Measurements from ENCODE around the gene ANO6. TPM values are rescaled to one million over a fixed set of nuclear protein-coding genes. Genes with fewer than 3 reads are reported as not detected.
A peak's percentile ranks its signal among the peaks of the same experiment; 100 is the strongest.

The ANO6 gene
- total and polyA plus RNA-seq, 2 of the 4 experiments (the other 2 are of a cell fraction), result 21.6 to 41.0 TPM

DNA sequence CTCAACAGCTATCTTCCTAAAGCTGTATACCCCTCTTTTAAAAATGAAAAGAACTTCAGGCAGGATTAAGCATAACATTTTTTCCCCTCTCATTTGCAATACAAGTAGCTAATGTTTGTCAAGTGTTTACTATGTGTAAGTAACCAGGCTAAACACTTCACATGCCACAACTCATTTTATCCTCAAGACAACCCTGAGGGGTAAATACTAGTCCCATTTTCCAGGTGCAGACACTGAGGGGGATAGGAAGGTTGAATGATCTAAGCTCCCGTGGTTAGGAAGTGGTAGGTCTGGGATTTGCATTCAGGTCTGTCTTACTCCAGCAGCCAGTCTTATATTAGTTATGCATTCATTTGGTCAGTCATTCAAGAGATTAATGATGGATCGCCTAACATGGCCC lies 70.7 kb downstream of the ANO6 start:
- dilution Hi-C loops (cut with HindIII; ENCODE audit: low sequenced_read_pairs, unreplicated experiment) (no loop called here), in situ Hi-C loops (cut with MboI; ENCODE audit: low sequenced_read_pairs) (no loop called here), intact Hi-C loops (cut with micrococcal nuclease) (no loop called here)
- Histone ChIP-seq H2BK120ac (ENCODE audit: low read depth, low read length) (no peak overlapping the region), H3K4me1 (ENCODE audit: control insufficient read depth, insufficient read depth, low read length) (peaks cover 22% of the 10 kb centered on the region), H3K18ac (ENCODE audit: low read depth, low read length) (0 out of 2 replicates have a peak overlapping the region, but pooled peaks have one; percentile 37), H3K4me2 (ENCODE audit: low read depth, low read length) (no peak overlapping the region), H3K14ac (replicated peaks; ENCODE audit: low read depth, low read length) (peak overlapping the region; percentile 64; the same call in 1 of the 2 replicates), H3K4me3 (ENCODE audit: insufficient read depth, low read depth, low read length) (no peak overlapping the region), H3K79me1 (ENCODE audit: low read depth in 1 of 2, low read length in 2 of 2) (peaks cover 33 to 68% of the 10 kb centered on the region in 2 experiments), H3K36me3 (ENCODE audit: control insufficient read depth, insufficient read depth, low read length) (no peaks in the 10 kb centered on the region), H2BK5ac (ENCODE audit: low read depth, low read length, poor library complexity, severe bottlenecking) (peak overlapping the region; percentile 14), H2BK15ac (ENCODE audit: low read depth, low read length) (no peak overlapping the region), H3K27ac (ENCODE audit: insufficient read depth, low read length) (no peak overlapping the region), H2BK20ac (ENCODE audit: low read depth, low read length) (no peak overlapping the region), H3K9me3 (ENCODE audit: control insufficient read depth, insufficient read depth, low read length) (no peaks in the 10 kb centered on the region), H3K27me3 (ENCODE audit: control insufficient read depth, insufficient read depth, low read length) (no peaks in the 10 kb centered on the region), H4K8ac (ENCODE audit: low read depth in 2 of 2, low read length in 2 of 2) (no peak overlapping the region), H2AK5ac (ENCODE audit: low read depth, low read length) (no peak overlapping the region; the same call in 1 of the 2 replicates), H3K23ac (ENCODE audit: low read depth, low read length) (no peak overlapping the region), H3K4ac (ENCODE audit: low read depth, low read length) (0 out of 2 replicates have a peak overlapping the region, but pooled peaks have one; percentile 9), H3K9ac (ENCODE audit: low read depth, low read length) (no peak overlapping the region), H2AK9ac (replicated peaks; ENCODE audit: low read depth, low read length, poor library complexity) (no peak overlapping the region), H3K56ac (ENCODE audit: extremely low read depth, insufficient read depth, low read length) (no peak overlapping the region; the same call in 1 of the 2 replicates), H2AFZ (replicated peaks; ENCODE audit: low read length, poor library complexity) (no peak overlapping the region), H4K5ac (ENCODE audit: low read depth, low read length) (no peak overlapping the region), H4K20me1 (ENCODE audit: insufficient read depth, low read length) (peaks cover 5% of the 10 kb centered on the region; the same call in 1 of the 2 replicates), H4K91ac (ENCODE audit: insufficient read depth, low read depth, low read length) (no peak overlapping the region; the same call in 1 of the 2 replicates), H3K9me1 (ENCODE audit: insufficient read depth, low read length) (peaks cover 11% of the 10 kb centered on the region)
- CTCF ChIA-PET, result no interaction called here
- POLR2A ChIA-PET (ENCODE audit: unreplicated experiment), result no interaction called here
- DNase-seq (no peak), ATAC-seq (ENCODE audit: low read depth) (no peak)
- no peak for TF ChIP-seq RAD21 (IDR thresholded peaks at IDR 0.05; ENCODE audit: low read length)
- no peak for TF ChIP-seq FOS (IDR thresholded peaks at IDR 0.05; ENCODE audit: low read depth, low read length)
- TF ChIP-seq RCOR1 (IDR thresholded peaks at IDR 0.05; ENCODE audit: insufficient replicate concordance, low read length), result no peak
- no peak for TF ChIP-seq CEBPB (IDR thresholded peaks at IDR 0.05; ENCODE audit: low read depth, low read length)
- TF ChIP-seq BHLHE40 (IDR thresholded peaks at IDR 0.05; ENCODE audit: low read depth, low read length), result no peak
- no peak for TF ChIP-seq NFE2L2 (IDR thresholded peaks at IDR 0.05; ENCODE audit: low read depth, low read length)
- no peak for TF ChIP-seq MAFK (IDR thresholded peaks at IDR 0.05; ENCODE audit: low read depth, low read length)
- no peak for TF ChIP-seq CTCF (conservative IDR thresholded peaks at IDR 0.05; ENCODE audit: low read depth, low read length)
- no peak for TF ChIP-seq CHD1 (IDR thresholded peaks at IDR 0.05; ENCODE audit: low read depth, low read length)
- TF ChIP-seq POLR2A (IDR thresholded peaks at IDR 0.05; ENCODE audit: low read depth, low read length), result no peak
- TF ChIP-seq, protein P1, sequence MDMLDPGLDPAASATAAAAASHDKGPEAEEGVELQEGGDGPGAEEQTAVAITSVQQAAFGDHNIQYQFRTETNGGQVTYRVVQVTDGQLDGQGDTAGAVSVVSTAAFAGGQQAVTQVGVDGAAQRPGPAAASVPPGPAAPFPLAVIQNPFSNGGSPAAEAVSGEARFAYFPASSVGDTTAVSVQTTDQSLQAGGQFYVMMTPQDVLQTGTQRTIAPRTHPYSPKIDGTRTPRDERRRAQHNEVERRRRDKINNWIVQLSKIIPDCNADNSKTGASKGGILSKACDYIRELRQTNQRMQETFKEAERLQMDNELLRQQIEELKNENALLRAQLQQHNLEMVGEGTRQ (IDR thresholded peaks at IDR 0.05; ENCODE audit: low read depth, low read length), result no peak
- TF ChIP-seq MAZ (IDR thresholded peaks at IDR 0.05; ENCODE audit: borderline replicate concordance, low read depth, low read length), result no peak
- TF ChIP-seq, protein P2, sequence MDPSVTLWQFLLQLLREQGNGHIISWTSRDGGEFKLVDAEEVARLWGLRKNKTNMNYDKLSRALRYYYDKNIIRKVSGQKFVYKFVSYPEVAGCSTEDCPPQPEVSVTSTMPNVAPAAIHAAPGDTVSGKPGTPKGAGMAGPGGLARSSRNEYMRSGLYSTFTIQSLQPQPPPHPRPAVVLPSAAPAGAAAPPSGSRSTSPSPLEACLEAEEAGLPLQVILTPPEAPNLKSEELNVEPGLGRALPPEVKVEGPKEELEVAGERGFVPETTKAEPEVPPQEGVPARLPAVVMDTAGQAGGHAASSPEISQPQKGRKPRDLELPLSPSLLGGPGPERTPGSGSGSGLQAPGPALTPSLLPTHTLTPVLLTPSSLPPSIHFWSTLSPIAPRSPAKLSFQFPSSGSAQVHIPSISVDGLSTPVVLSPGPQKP (IDR thresholded peaks at IDR 0.05; ENCODE audit: borderline replicate concordance, low read depth, low read length), result no peak
- TF ChIP-seq RFX5 (IDR thresholded peaks at IDR 0.05; ENCODE audit: low read depth, low read length), result no peak
- no peak for TF ChIP-seq MXI1 (IDR thresholded peaks at IDR 0.05; ENCODE audit: borderline replicate concordance, low read depth, low read length)
- no peak for TF ChIP-seq SMC3 (IDR thresholded peaks at IDR 0.05; ENCODE audit: low read depth, low read length)
- BruUV-seq (replicated peaks), result no TSS peak
- no CpG with 5 or more reads among the region's 2 CpGs for WGBS, 2 experiments (ENCODE audit: extremely low coverage in 2 of 2, insufficient read length in 1 of 2)

Measured in IMR-90 (cell line).